Measurements from ENCODE around the gene ENPP5.
A peak's percentile ranks its signal among the peaks of the same experiment; 100 is the strongest.
"Not testable (repeated sequence)": the region's sequence is repeated elsewhere in the genome, so short reads cannot be mapped to it uniquely, and the experiment has no call there.

Gene ENPP5

GRCh38 chr6:46156701-46157100 is 14.1 kb downstream of the ENPP5 start:
- H3K4me3 ChIP-seq (ENCODE audit: low read depth, low read length) = no peak overlapping the region
- no peak for TF ChIP-seq CTCF (IDR thresholded peaks at IDR 0.05; ENCODE audit: control insufficient read depth, extremely low read depth, insufficient read depth)
- DNase-seq (ENCODE audit: low read depth) = no peak

- DNase-seq (ENCODE audit: low read depth); H3K4me3 ChIP-seq (ENCODE audit: low read depth, low read length): not testable (repeated sequence)
Observed at GRCh38 chr6:46149066-46149465, 21.7 kb downstream of the ENPP5 start.

- no peak overlapping the region for H3K4me3 ChIP-seq (ENCODE audit: low read depth, low read length)
- TF ChIP-seq CTCF (IDR thresholded peaks at IDR 0.05; ENCODE audit: control insufficient read depth, extremely low read depth, insufficient read depth) = no peak
- DNase-seq (ENCODE audit: low read depth) = peak; percentile 19
Observed at GRCh38 chr6:46144270-46144669, 26.5 kb downstream of the ENPP5 start.

GRCh38 chr6:46138281-46138680 is 32.5 kb downstream of the ENPP5 start:
- peak; percentile 25 for DNase-seq (ENCODE audit: low read depth)
- TF ChIP-seq CTCF (IDR thresholded peaks at IDR 0.05; ENCODE audit: control insufficient read depth, extremely low read depth, insufficient read depth) = no peak
- H3K4me3 ChIP-seq (ENCODE audit: low read depth, low read length) = no peak overlapping the region

GRCh38 chr6:46137387-46137786 is 33.4 kb downstream of the ENPP5 start:
- DNase-seq (ENCODE audit: low read depth) = no peak
- TF ChIP-seq CTCF (IDR thresholded peaks at IDR 0.05; ENCODE audit: control insufficient read depth, extremely low read depth, insufficient read depth) = no peak
- H3K4me3 ChIP-seq (ENCODE audit: low read depth, low read length) = no peak overlapping the region; the same call in 1 of the 2 replicates

- no peak overlapping the region for H3K4me3 ChIP-seq (ENCODE audit: low read depth, low read length)
- no peak for DNase-seq (ENCODE audit: low read depth)
- TF ChIP-seq CTCF (IDR thresholded peaks at IDR 0.05; ENCODE audit: control insufficient read depth, extremely low read depth, insufficient read depth) = no peak
Observed at GRCh38 chr6:46136831-46137230, 33.9 kb downstream of the ENPP5 start.

GRCh38 chr6:46135176-46135575 is 35.6 kb downstream of the ENPP5 start:
- no peak for DNase-seq (ENCODE audit: low read depth)
- no peak for TF ChIP-seq CTCF (IDR thresholded peaks at IDR 0.05; ENCODE audit: control insufficient read depth, extremely low read depth, insufficient read depth)

More at GRCh38 chr6:46135176-46135575, 35.6 kb downstream of the ENPP5 start:
- H3K4me3 ChIP-seq (ENCODE audit: low read depth, low read length) = no peak overlapping the region

Measured in LNCaP clone FGC (cell line).